Trophoblast cell (in vitro differentiated cells and primary cell): ENCODE measurements around the gene ABLIM2.
A peak's percentile ranks its signal among the peaks of the same experiment; 100 is the strongest.

Experiments used
- DNase-seq, 2 donors: peaks; one replicate each; pipeline ENCODE4 v3.0.0-alpha.2; 2016
- H2AFZ ChIP-seq: 2 replicates; pipeline ENCODE4 v1.6.1; 2013; ENCODE audit warnings: low read length, moderate library complexity, mild to moderate bottlenecking; ENCODE audit not compliant: insufficient read depth, poor library complexity
- H2AK5ac ChIP-seq: 2 replicates; pipeline ENCODE4 v1.6.1; 2013; ENCODE audit warnings: mild to moderate bottlenecking, low read length
- H2BK120ac ChIP-seq: 2 replicates; pipeline ENCODE4 v1.6.1; 2013; ENCODE audit warnings: low read length, mild to moderate bottlenecking, moderate library complexity; ENCODE audit not compliant: insufficient read depth, poor library complexity
- H2BK12ac ChIP-seq: 2 replicates; pipeline ENCODE4 v1.6.1; 2013; ENCODE audit warnings: mild to moderate bottlenecking, low read length, moderate library complexity
- H2BK5ac ChIP-seq: 2 replicates; pipeline ENCODE4 v1.6.1; 2013; ENCODE audit warnings: low read length, low read depth, moderate library complexity, mild to moderate bottlenecking; ENCODE audit not compliant: poor library complexity
- H3K14ac ChIP-seq: 2 replicates; pipeline ENCODE4 v1.6.1; 2013; ENCODE audit warnings: mild to moderate bottlenecking, low read length
- H3K18ac ChIP-seq: 2 replicates; pipeline ENCODE4 v1.6.1; 2013; ENCODE audit warnings: mild to moderate bottlenecking, low read length
- H3K23ac ChIP-seq: 2 replicates; pipeline ENCODE4 v1.6.1; 2013; ENCODE audit warnings: low read length
- H3K27ac ChIP-seq: 2 replicates; pipeline ENCODE4 v1.5.1; 2013; ENCODE audit warnings: low read depth, mild to moderate bottlenecking, inconsistent platforms, low read length, moderate library complexity
- H3K27me3 ChIP-seq: 2 replicates; pipeline ENCODE4 v1.6.1; 2013; ENCODE audit warnings: inconsistent platforms, mild to moderate bottlenecking, low read length, moderate library complexity; ENCODE audit not compliant: insufficient read depth
- H3K36me3 ChIP-seq, 2 experiments: 1 replicate in 1 of 2; 2 replicates in 1 of 2; pipeline ENCODE4 v1.6.1; 2013; ENCODE audit warnings: low read length in 2 of 2, mild to moderate bottlenecking in 2 of 2, moderate library complexity in 1 of 2; ENCODE audit not compliant: insufficient read depth in 2 of 2, control insufficient read depth in 1 of 2
- H3K4ac ChIP-seq: 2 replicates; pipeline ENCODE4 v1.6.1; 2013; ENCODE audit warnings: low read depth, mild to moderate bottlenecking, low read length, moderate library complexity
- H3K4me1 ChIP-seq, 2 experiments: 1 replicate in 1 of 2; 2 replicates in 1 of 2; pipeline ENCODE4 v1.6.1; 2013; ENCODE audit warnings: low read length in 2 of 2, mild to moderate bottlenecking in 2 of 2, moderate library complexity in 1 of 2; ENCODE audit not compliant: insufficient read depth in 2 of 2, control insufficient read depth in 1 of 2
- H3K4me2 ChIP-seq: 2 replicates; pipeline ENCODE4 v1.6.1; 2013; ENCODE audit warnings: inconsistent platforms, mild to moderate bottlenecking, low read length, moderate library complexity
- H3K4me3 ChIP-seq: 2 replicates; pipeline ENCODE4 v1.5.1; 2013; ENCODE audit warnings: mild to moderate bottlenecking, low read depth, low read length, inconsistent platforms
- H3K79me1 ChIP-seq: one replicate; pipeline ENCODE4 v1.6.1; 2013; ENCODE audit warnings: low read length
- H3K79me2 ChIP-seq: 2 replicates; pipeline ENCODE4 v1.6.1; 2013; ENCODE audit warnings: low read length, mild to moderate bottlenecking; ENCODE audit not compliant: control insufficient read depth, insufficient read depth, poor library complexity
- H3K9ac ChIP-seq: 2 replicates; pipeline ENCODE4 v1.6.1; 2013; ENCODE audit warnings: mild to moderate bottlenecking, low read length
- H3K9me3 ChIP-seq: 2 replicates; pipeline ENCODE4 v1.6.1; 2013; ENCODE audit warnings: low read depth, mild to moderate bottlenecking, control low read depth, inconsistent platforms, low read length; ENCODE audit not compliant: insufficient read depth
- H4K12ac ChIP-seq: 2 replicates; pipeline ENCODE4 v1.6.1; 2013; ENCODE audit warnings: low read depth, mild to moderate bottlenecking, low read length, moderate library complexity
- H4K8ac ChIP-seq: 2 replicates; pipeline ENCODE4 v1.6.1; 2013; ENCODE audit warnings: low read depth, mild to moderate bottlenecking, low read length, moderate library complexity
- H4K91ac ChIP-seq: one replicate; pipeline ENCODE4 v1.6.1; 2013; ENCODE audit warnings: low read depth, mild to moderate bottlenecking, low read length, moderate library complexity
- WGBS: extraction: QIAGEN DNeasy Blood & Tissue Kit; methylation state at CpG from one replicate; pipeline ENCODE4 v1.1.7; 2013; ENCODE audit warnings: missing lambda C conversion rate; ENCODE audit not compliant: insufficient read length, insufficient coverage; ENCODE audit errors: extremely low coverage; 5-methylcytosine and 5-hydroxymethylcytosine counted together

Gene ABLIM2

GRCh38 chr4:8078109-8078494 lies 80.5 kb downstream of the ABLIM2 start:
- Histone ChIP-seq H3K9me3 (peaks cover 3% of the 10 kb centered on the region), H4K8ac (no peak overlapping the region), H3K27ac (no peak overlapping the region), H2AK5ac (no peak overlapping the region), H3K79me1 (no peaks in the 10 kb centered on the region), H3K9ac (no peak overlapping the region), H3K4ac (no peak overlapping the region), H3K4me1 (no peaks in the 10 kb centered on the region), H3K18ac (no peak overlapping the region), H2BK5ac (no peak overlapping the region), H3K4me3 (no peak overlapping the region), H3K14ac (no peak overlapping the region), H2BK12ac (no peak overlapping the region), H3K23ac (no peak overlapping the region), H4K91ac (no peak overlapping the region), H4K12ac (no peak overlapping the region), H3K4me2 (no peak overlapping the region), H3K79me2 (no peaks in the 10 kb centered on the region), H3K27me3 (no peaks in the 10 kb centered on the region), H2AFZ (no peak overlapping the region), H2BK120ac (no peak overlapping the region), H3K36me3 (no peaks in the 10 kb centered on the region)
- no CpG with 5 or more reads among the region's 11 CpGs for WGBS
- no peak for DNase-seq

DNA sequence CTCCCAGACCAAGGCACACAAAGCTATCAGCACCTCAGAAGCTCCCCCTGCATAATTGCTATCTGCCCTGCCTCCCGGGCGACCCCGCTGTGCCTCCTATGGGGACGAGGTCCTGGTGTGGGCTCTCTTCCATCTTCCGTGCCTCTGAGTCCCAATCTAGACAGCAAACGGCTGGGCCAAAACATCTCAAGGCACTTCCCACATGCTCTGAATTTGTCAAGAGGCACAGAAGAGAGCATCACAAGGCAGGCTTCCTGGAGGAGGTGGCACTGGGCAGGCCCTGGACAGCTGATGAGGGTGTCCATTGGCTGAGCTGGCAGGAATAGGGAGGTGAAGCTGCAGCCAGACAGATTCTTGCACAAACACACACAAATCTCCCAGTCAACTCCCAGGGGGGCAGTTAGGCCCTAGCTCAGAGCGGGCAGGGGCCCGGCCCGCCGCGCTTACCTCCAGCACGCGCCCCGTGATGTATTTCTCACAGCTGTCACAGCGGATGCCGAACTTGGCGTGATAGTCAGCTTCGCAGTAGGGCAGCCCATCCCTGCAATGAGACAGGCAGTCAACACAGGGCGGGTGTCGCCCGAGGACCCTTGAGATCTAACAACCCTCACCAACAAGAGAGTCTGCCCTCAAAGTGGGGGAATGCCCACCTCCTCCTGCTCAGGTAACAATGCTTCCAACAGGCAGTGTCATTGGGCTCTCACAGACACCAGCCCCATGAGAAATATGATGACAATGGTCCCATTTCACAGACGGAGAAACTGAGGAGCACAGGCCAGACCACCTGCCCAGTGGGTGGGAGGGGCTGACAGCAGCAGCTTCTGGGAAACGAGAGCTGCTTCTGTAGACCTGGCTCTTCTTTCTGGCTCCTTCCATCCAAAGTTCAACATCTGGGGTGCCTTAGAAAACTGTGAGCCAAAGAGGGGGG lies 81.2 kb downstream of the ABLIM2 start:
- Histone ChIP-seq H3K79me1 (no peaks in the 10 kb centered on the region), H3K4me2 (no peak overlapping the region), H4K91ac (no peak overlapping the region), H3K14ac (no peak overlapping the region), H3K27ac (no peak overlapping the region), H3K18ac (no peak overlapping the region), H3K4me1 (no peaks in the 10 kb centered on the region), H3K23ac (no peak overlapping the region), H3K36me3 (no peaks in the 10 kb centered on the region), H3K4ac (no peak overlapping the region), H4K12ac (no peak overlapping the region), H3K4me3 (no peak overlapping the region), H3K27me3 (no peaks in the 10 kb centered on the region), H2BK5ac (no peak overlapping the region), H2AFZ (no peak overlapping the region), H3K79me2 (no peaks in the 10 kb centered on the region), H2AK5ac (no peak overlapping the region), H4K8ac (no peak overlapping the region), H3K9me3 (peaks cover 3% of the 10 kb centered on the region), H2BK120ac (no peak overlapping the region), H2BK12ac (no peak overlapping the region), H3K9ac (no peak overlapping the region)
- no peak for DNase-seq
- no CpG with 5 or more reads among the region's 23 CpGs for WGBS

DNA sequence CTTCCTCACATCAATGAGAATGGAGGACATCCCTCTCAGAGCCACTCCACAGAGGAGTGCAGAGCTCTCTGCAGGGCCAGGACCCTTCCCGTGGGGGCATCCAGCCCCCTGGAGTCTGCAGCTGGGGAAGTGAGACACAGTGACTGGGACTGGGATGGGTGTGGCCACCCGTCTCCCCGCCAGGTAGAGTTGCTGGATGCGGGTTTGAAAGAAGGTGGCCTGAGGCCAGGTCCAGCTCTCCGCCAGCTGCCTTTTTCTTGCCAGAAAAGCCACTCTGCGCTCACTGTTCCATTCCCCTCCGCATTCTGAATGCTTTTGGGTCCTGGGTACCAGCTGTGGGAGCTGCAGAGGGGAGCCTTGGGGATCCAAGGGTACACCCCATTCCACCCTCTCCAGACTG lies 82.6 kb downstream of the ABLIM2 start:
- peak in 1 of 2 donors; percentile 43 for DNase-seq

GRCh38 chr4:8073206-8073863 lies 85.3 kb downstream of the ABLIM2 start:
- no peak overlapping the region for H3K23ac ChIP-seq
- no peak overlapping the region for H2AFZ ChIP-seq
- H3K9ac ChIP-seq = no peak overlapping the region
- H3K4ac ChIP-seq = no peak overlapping the region
- H3K4me2 ChIP-seq = no peak overlapping the region
- no peak overlapping the region for H2BK12ac ChIP-seq
- no peak overlapping the region for H4K91ac ChIP-seq
- H3K4me3 ChIP-seq = no peak overlapping the region
- no peaks in the 10 kb centered on the region for H3K27me3 ChIP-seq
- no peak overlapping the region for H3K18ac ChIP-seq
- H3K36me3 ChIP-seq = no peaks in the 10 kb centered on the region
- H2BK120ac ChIP-seq = no peak overlapping the region
- H3K14ac ChIP-seq = no peak overlapping the region
- no peak overlapping the region for H2AK5ac ChIP-seq
- peaks cover 5% of the 10 kb centered on the region for H3K9me3 ChIP-seq
- no peak overlapping the region for H3K27ac ChIP-seq
- WGBS = no CpG with 5 or more reads among the region's 17 CpGs
- no peaks in the 10 kb centered on the region for H3K79me1 ChIP-seq
- no peak overlapping the region for H4K12ac ChIP-seq
- no peak for DNase-seq
- H2BK5ac ChIP-seq = no peak overlapping the region
- H3K4me1 ChIP-seq = no peaks in the 10 kb centered on the region
- H4K8ac ChIP-seq = no peak overlapping the region
- no peaks in the 10 kb centered on the region for H3K79me2 ChIP-seq

More for the DNA sequence above, 82.6 kb downstream of the ABLIM2 start:
- H4K91ac ChIP-seq = no peak overlapping the region
- no peak overlapping the region for H4K8ac ChIP-seq
- no peak overlapping the region for H2BK5ac ChIP-seq
- H3K27me3 ChIP-seq = no peaks in the 10 kb centered on the region
- H3K79me2 ChIP-seq = no peaks in the 10 kb centered on the region
- H3K9ac ChIP-seq = no peak overlapping the region
- H2BK120ac ChIP-seq = no peak overlapping the region
- H3K9me3 ChIP-seq = peaks cover 2% of the 10 kb centered on the region
- H3K4me1 ChIP-seq = no peaks in the 10 kb centered on the region
- H2BK12ac ChIP-seq = no peak overlapping the region
- H3K36me3 ChIP-seq = no peaks in the 10 kb centered on the region
- H3K4me3 ChIP-seq = no peak overlapping the region
- H3K23ac ChIP-seq = no peak overlapping the region
- H3K79me1 ChIP-seq = no peaks in the 10 kb centered on the region
- no peak overlapping the region for H3K14ac ChIP-seq
- H4K12ac ChIP-seq = no peak overlapping the region
- H3K18ac ChIP-seq = no peak overlapping the region
- H2AK5ac ChIP-seq = no peak overlapping the region
- H2AFZ ChIP-seq = no peak overlapping the region
- no peak overlapping the region for H3K4me2 ChIP-seq
- no CpG with 5 or more reads among the region's 7 CpGs for WGBS
- no peak overlapping the region for H3K4ac ChIP-seq
- H3K27ac ChIP-seq = no peak overlapping the region
